Left renal cortex interstitium (tissue), 4 donors: ENCODE data around the gene FYN. TPM values are rescaled to one million over a fixed set of nuclear protein-coding genes. Genes with fewer than 3 reads are reported as not detected.
"Not testable (repeated sequence)": the region's sequence is repeated elsewhere in the genome, so short reads cannot be mapped to it uniquely, and the experiment has no call there.

Experiments
- DNase-seq, 4 donors: peaks; one replicate each; pipeline ENCODE4 v3.0.0-alpha.2; 2013; ENCODE audit warnings: low read depth in 4 of 4, low spot score in 2 of 4, missing footprints in 1 of 4
- polyA plus RNA-seq, 4 donors: library from polyadenylated mRNA; unstranded; fragments of 120-200 nt; gene quantifications; one replicate each; pipeline ENCODE4 v1.2.1, GENCODE V29; 2013; ENCODE audit not compliant: insufficient read length in 4 of 4

Gene FYN
- polyA plus RNA-seq, 4 donors, result 150 to 173 (median 158) TPM

DNA sequence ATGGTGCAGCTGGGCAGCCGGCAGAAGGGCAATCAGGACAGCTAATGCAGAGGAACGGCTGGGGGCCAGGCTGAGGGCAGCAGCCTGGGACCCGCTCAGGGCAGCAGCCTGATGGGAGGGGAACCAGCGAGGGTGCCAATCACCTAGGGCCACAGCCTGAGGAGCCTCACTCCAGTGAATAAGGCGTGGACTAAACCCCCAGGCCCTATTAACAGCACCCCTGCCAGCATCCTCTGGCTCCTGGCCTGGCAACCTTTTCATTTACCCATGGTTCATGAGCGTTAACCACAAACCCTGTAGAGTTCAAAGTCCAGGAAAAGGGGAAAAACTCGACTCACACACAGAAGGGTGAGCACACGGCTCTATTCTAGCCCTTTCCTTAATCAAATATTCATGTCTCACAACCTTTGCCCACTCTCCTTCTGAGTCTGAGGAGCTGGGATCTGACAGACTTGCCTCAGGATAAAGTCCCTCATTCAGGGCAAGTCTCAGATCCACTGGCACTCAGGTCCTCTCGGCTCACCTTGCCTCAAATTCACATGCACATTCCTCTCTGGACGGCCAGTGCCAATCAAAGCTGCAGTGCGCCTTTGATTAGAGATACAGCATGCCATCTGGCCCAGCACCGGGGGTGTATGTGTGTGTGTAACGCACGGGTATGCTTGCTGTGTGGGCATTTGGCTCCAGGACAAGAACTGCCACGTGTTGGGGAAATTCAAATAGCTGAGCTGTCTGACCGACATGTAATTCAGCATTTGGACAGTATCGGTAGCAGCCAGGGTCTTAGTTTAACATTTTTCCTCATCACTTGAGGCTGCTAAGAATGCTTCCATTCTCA is 180.7 kb downstream of the FYN start:
- no peak for DNase-seq

DNA sequence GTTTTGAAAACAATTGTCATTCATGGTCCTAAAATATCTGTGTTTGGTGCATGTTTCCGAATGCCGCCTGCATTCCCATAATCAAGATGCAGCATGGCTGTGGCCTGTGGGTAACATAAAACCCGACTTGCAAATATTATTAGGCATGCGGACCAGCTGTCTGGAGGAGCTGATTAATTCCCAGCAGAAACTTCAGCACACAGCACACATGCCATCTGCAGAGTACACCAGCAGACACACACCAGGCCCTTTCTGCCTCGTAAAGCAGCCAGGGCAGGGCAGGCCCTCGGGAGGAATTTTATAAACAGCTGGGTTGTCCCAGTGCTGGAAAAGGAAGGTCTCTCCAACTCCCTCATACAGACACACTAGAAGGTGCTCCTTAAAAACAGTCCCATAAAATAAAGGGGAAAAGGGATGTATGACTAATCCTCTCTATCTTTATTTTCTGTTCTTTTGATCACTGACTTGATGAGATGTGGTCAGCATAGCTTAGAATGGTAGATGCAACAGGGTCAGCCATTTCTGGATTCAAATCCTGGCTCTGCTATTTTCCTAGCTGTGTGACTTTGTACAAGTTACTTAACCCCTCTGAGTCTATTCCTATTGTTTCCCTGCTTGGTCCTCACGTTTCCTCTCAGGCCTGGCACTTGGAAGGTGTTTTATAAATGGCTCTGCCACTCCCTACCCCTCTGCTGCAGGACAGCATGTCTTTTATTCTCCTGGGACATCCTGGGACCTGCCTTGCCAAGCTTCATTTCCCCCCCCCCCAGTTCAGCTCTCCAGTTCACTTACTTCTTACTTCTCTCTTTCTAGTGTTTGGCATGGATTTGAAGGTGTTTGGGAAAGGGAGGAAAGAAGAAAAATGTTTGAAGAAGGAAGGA is 181.7 kb downstream of the FYN start:
- no peak for DNase-seq

- DNase-seq, result no peak
These were observed 183.3 kb downstream of the FYN start for GRCh38 chr6:111689946-111690345.

DNA sequence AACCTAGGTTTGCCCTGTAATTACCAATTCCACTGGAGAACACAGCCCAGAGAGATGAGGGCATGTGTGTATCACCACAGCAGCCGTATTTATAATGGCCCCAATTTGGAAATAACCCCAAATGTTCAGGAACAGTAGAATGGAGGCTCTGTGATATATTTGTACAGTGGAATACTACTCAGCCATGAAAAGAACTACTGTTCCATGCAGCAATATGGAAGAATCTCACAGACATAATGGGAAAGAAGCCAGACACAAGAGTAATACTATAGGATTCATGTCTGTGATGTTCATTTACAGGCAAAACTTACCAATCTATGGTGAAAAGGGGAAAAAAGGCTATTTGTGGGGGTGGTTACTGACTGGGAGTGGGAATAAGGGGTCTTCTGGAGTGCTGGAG is 183.8 kb downstream of the FYN start:
- no peak for DNase-seq

DNA sequence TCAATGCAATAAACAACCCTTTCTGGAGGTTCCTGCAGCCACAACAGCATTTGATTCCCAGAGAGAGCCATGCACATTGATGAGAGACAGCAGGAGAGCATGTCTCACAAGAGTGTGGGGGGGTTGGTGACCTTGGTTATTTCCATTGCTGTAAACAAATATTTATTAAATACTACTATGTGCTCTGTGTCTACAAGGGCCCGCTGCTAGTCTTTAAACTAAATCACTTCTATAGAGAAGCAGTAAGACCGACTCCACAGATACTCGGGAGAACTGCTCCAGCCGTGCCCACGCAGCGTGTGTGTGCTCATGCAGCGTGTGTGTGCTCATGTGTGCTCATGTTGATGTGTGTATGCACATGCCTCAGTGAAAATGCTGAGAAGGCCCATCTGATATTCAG is 184.9 kb downstream of the FYN start:
- no peak for DNase-seq

- DNase-seq, result no peak
These were observed 185.6 kb downstream of the FYN start for GRCh38 chr6:111687652-111688051.

- no peak for DNase-seq
These were observed 186.4 kb downstream of the FYN start for GRCh38 chr6:111686932-111687266.

DNA sequence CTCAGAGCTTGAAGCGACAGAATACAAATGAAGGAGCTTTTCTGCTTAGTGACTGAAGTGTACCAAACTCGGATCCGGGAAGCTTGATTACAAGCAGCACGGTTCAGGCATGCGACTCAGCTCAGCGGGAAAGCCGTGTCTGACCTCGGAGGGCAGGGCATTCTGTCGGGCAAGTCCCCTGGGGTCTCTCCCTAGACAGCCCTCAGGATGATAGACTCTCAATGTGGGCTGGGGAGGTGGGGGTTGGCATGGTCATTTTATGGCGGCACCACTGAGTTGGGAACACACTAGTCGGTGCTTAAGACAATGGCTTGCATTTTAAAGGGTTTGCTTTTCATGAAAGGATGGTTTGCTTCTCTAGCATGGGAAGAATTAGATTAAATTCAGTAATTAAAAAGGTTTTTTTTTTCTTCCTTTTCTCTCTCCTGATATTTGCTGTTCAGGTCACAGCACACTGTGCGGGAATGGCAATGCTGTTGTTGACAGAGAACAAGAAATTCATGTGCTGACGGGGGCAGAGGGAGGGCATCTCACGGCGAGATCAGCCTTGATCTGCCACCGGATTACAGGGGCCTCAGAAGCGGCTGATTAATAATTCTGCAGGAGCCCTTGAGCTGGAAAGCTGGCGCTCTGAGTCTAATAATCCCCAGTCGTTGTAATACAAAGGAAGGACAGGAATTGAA is 186.9 kb downstream of the FYN start:
- no peak for DNase-seq

- no peak for DNase-seq
These were observed 187.7 kb downstream of the FYN start for GRCh38 chr6:111685526-111685925.

DNA sequence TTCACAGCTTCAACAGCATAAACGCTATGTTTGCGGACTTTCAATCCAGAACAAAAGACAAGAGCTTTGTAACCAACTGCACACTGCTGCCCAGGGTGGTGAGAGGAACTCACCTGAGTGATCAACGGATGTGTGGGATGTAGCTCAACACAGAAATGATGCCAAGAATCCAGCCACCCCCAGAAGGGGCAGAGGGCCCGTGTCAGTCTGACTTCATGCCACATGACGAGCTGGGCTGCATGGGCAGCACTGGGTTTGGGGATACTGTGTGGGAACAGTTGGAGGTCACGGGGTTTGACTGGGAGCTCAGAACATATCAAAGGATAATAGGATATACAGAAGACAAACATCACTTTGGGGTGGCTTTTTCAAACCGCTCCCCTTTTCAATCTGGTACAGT is 188.2 kb downstream of the FYN start:
- DNase-seq, result no peak

DNA sequence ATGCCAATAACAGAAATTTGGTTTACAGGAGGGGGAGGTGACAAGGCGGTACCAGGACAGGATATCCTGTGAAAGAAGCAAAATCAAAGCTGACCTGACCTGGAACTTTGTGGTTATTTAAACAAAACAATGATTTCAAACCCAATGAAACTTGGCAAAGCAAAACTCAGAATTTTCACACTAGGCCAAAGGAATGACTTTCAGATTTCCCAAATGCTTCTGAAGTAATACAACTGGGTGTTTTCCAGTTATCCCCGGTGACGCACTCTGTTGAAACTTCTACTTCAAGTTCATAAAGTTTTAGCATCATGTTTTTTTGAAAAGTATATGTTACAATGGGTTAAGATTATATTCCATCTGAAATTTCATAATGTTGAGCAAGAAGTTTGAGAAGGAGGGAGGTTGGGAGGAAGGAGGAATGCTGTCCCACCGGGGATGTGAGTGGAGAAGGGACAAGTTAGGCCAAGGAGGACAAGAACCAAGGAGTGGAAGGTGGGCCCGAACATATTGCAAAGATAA is 189.4 kb downstream of the FYN start:
- DNase-seq, result no peak

DNA sequence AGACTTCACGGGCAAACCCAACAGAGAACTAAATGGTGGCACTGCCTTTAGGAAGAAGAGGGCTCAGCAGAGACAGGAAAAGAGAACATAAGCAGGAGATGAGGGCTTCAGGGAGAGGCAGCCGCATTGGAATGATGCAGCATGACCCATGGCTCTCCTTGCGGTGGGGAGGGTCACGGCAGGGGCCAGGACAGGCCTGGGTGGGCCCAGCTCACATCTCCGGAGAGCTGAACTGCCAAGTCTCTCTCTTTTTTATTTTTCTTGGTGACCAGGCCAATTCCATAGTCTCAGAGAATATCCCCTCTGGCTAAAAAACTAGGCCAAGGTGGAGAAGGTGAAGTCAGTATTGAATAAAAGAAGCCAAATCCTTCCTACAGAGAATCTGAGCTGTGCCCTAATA is 190.1 kb downstream of the FYN start:
- no peak for DNase-seq

DNA sequence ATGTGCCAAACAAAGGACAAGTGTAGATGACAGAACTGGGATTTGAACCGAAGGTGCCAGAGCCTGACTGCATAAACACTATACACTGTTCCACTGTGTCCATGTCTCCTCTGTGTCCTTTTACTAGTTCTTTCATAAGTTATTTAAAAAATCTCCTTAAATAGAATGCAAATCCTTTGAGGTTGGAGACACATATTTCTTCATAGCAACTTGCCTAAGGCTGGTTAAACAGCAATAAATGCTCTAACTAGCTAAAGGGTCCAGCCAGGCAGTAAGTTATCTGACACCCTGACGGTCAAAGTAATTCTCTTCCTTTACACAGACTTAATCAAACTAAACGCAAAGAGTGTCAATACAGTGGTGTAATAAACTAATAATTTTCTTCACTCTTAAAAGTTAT is 191.4 kb downstream of the FYN start:
- DNase-seq, result no peak

- DNase-seq, result not testable (repeated sequence)
These were observed 192.2 kb downstream of the FYN start for GRCh38 chr6:111680811-111681609.

GRCh38 chr6:111680015-111680712 is 193.1 kb downstream of the FYN start:
- no peak for DNase-seq

GRCh38 chr6:111679126-111679858 is 194.0 kb downstream of the FYN start:
- no peak for DNase-seq

GRCh38 chr6:111677249-111677990 is 195.8 kb downstream of the FYN start:
- DNase-seq, result no peak

DNA sequence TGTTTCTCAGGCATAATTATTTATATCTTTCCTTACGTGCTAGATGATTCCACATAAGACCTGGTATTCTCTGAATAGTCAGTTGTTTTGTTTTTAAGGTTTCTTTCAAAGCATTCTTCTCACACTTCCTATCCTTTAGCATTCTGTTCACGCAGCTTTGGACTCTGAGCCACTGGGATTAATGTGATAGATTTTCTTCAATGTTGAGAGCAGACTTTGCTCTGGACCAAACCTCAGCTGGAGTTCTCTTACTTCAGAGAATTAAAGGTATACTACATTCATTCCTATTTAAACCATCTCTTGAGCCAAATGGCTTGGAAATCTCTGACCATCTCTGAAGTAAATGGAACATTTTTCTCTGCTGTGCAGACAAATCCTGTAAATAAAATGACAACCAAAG is 196.9 kb downstream of the FYN start:
- DNase-seq, result no peak
